IMR-90 (cell line): ENCODE measurements around the gene CSNK2B.

Experiments
- CEBPB ChIP-seq: IDR thresholded peaks from 2 replicates; pipeline ENCODE4 v1.6.1; 2012; ENCODE audit warnings: low read depth, low read length, improper control_type of control experiment
- CTCF ChIP-seq: conservative IDR thresholded peaks from 2 replicates; pipeline ENCODE4 v1.5.1; 2012; ENCODE audit warnings: mild to moderate bottlenecking, low read depth, low read length, improper control_type of control experiment
- MAZ ChIP-seq: IDR thresholded peaks from 2 replicates; pipeline ENCODE4 v1.6.1; 2012; ENCODE audit warnings: low read depth, mild to moderate bottlenecking, low read length, improper control_type of control experiment, moderate library complexity, borderline replicate concordance
- MXI1 ChIP-seq: IDR thresholded peaks from 2 replicates; pipeline ENCODE4 v1.6.1; 2012; ENCODE audit warnings: low read depth, mild to moderate bottlenecking, low read length, moderate library complexity, borderline replicate concordance
- POLR2A ChIP-seq: IDR thresholded peaks from 2 replicates; pipeline ENCODE4 v1.6.1; 2012; ENCODE audit warnings: mild to moderate bottlenecking, low read depth, low read length
- RAD21 ChIP-seq: IDR thresholded peaks from 2 replicates; pipeline ENCODE4 v1.6.1; 2012; ENCODE audit warnings: low read length, improper control_type of control experiment
- RCOR1 ChIP-seq: IDR thresholded peaks from 2 replicates; pipeline ENCODE4 v1.6.1; 2012; ENCODE audit warnings: mild to moderate bottlenecking, low read length, improper control_type of control experiment; ENCODE audit not compliant: insufficient replicate concordance
- RFX5 ChIP-seq: IDR thresholded peaks from 2 replicates; pipeline ENCODE4 v1.8.0; 2012; ENCODE audit warnings: low read depth, mild to moderate bottlenecking, low read length, moderate library complexity

DNA sequence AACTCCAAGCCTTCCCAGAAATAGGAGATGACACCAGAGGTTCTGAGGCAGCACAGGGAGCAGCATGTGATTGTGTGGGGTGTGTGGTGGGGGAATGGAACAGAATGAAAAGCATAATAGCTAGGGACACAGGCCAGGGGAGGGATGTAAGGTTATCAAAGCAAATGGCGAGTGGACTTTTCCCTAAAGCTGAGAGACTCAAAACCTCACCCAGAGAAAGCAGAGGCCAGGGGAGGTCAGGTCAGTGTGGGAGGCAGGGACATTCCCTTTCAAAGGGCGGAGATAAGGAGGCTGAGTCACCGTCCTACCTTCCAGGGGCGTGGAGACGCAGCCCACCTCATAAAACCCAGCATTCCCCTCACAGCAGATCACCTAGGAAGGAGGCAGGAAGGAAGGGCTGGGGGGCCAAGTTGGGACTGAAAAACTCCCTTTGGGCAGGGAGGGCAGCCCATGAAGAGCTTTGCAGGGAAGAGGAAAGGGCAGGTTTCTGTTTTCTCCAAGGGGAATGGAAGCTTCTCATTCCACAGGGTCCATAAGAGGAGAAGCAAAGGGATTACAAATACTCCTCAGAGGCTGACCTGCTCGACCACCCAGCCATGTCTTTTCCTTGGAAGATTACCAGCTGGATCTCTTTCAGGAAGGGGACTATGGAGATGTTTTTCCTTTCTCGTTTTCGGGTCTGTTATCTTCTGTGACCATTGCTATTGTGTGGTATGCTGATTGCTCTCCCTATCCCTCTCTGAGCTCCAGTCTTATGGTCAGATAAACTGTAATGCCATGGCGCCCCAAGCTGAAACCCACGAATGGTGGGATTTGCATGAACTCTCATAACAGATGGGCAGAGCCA is 24.6 kb downstream of the CSNK2B start:
- TF ChIP-seq CTCF = no peak
- no peak for TF ChIP-seq MXI1
- TF ChIP-seq RCOR1 = no peak
- TF ChIP-seq RFX5 = no peak
- no peak for TF ChIP-seq POLR2A
- TF ChIP-seq MAZ = no peak
- no peak for TF ChIP-seq RAD21
- no peak for TF ChIP-seq CEBPB
